OCI-M2 (cell line): ENCODE data around the gene ALDH3A1.

Source experiments
- DNase-seq: peaks from one replicate; lab custom pipeline; 2025; ENCODE audit not compliant: unreplicated experiment; lab: John Stamatoyannopoulos, UW

ALDH3A1 gene

DNA sequence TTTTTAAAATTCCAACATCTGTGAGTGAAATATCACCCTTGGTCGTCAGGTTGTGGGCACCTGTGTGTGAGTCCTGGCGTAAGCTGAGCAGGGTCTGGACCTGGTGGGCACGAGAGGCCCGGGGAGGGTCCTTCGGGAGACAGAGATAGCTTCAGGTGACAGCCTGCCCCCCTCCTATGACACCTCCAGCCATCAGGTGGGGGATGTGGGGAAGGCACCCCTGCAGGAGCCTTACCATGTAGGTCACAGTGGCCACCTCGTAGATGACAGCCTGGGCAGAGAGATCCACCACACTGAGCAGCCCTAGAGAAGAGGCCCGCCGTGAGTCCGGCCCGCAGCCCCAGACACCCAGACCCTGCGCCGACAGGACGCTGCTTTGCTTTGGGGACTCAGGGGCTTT, 42.9 kb downstream of the ALDH3A1 start:
- DNase-seq = no peak

DNA sequence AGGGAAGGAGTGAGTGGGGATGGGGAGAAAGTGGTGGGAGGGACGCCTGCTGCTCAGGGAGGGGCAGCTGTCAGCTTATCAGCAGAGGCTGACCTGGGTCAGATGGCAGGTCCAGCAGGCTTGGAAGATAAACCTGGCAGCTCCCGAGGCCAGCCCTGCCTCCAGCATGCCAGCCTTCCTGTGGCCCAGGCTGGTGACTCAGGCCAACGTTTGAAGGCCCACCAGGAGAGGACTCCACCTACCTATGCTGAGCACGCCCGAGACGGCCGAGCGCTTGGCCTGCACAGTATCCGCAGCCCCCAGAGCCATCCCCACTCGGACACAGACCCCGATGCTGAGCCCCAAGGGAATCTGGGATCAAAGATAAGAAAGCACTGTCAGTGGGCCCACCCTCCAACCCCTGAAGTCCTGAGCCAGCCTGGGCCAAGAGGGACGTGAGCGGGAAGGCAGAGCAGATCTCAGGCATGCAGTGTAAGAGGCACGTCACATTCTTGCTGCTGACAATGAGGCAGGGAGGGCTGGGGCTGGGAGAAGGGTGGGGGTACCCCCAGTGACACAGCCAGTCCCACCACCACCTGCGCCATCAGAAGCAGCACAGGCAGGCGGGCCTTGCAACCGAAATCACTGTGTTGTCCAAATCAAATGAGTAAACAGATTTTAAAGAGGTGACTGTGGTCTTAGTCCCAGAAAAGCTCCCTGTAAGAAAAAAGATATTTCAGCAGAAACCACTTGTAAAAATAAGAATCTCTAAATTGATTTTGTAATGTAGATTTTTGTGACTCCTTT, 44.1 kb downstream of the ALDH3A1 start:
- DNase-seq = no peak

DNA sequence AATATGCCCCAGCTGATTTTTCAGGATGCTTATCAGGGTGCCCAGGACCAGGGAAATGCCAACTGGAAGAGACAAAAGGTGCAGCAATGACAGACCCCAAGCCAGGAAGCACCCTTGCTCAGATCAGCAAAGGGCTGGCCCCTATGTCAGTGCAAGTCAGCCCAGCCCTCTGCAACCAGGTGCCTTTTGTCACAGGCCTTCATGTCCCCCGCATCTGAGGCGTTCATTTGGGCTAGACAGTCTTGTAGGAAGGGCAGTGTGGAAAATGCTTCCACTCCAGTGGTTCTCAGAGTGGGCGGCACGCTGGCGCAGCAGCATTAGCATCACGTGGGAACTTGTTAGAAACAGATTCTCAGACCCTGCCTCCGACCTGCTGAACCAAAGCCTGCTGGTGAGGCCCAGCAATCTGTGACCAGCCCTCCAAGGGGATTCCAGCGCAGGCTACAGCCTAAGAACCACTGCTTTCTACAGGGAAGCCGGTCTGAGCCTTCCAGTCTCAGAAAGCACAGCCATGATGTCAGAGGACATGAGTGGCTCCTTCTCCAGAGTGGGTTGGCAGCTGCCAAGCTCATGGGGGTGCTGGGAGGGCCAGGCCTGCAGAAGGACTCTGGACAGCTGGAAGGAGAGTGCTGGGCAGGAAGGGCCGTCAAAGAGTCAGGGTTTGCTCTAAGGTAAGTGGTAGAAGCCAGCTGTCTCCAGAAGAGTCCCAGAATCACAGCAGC, 44.8 kb downstream of the ALDH3A1 start:
- no peak for DNase-seq

DNA sequence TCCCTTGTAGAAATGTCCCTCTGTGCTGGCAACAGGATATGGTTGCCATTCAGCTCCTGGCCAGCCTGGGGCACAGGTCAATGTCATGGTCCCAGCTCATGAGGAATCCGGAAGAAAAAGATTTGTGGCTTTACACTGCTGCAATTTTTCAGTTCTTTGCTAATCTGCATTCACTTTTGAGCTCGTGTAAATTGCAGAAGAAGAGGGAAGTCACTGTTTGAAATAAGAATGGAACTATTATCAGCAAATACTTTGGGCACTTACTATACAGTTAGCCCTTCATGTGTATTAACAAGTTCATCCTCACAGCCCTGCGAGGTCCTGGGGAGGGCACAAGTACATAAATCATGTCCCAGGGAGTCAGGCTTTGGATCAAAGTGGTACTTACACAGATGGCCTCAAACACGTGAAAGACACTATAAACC, 45.9 kb downstream of the ALDH3A1 start:
- no peak for DNase-seq
